Liver (tissue), 9 donors: Measurements from ENCODE around the gene SIK2. TPM values are rescaled to one million over a fixed set of nuclear protein-coding genes. Genes with fewer than 3 reads are reported as not detected.

Experiments used
- DNase-seq: peaks from one replicate; pipeline ENCODE4 v3.0.0-alpha.2; 2017; ENCODE audit warnings: low spot score
- H3K27ac ChIP-seq, 2 donors: one replicate each; pipeline ENCODE4 v1.7.0; 2013; ENCODE audit warnings: inconsistent platforms in 2 of 2, low read length in 2 of 2, control low read depth in 1 of 2, low read depth in 1 of 2, mild to moderate bottlenecking in 1 of 2
- H3K27me3 ChIP-seq, 4 donors: one replicate each; pipeline versions ENCODE4 v1.6.1 to v1.7.0; 2013; ENCODE audit warnings: low read length in 3 of 4, inconsistent platforms in 1 of 4, mild to moderate bottlenecking in 1 of 4, moderate library complexity in 1 of 4; ENCODE audit not compliant: control insufficient read depth in 4 of 4, insufficient read depth in 4 of 4
- H3K36me3 ChIP-seq, 4 donors: one replicate each; pipeline versions ENCODE4 v1.6.1 to v1.7.0; 2013; ENCODE audit warnings: low read length in 3 of 4, mild to moderate bottlenecking in 3 of 4, low read depth in 1 of 4, moderate library complexity in 1 of 4; ENCODE audit not compliant: control insufficient read depth in 4 of 4, insufficient read depth in 3 of 4
- H3K4me1 ChIP-seq, 4 donors: one replicate each; pipeline versions ENCODE4 v1.6.1 to v1.7.0; 2013; ENCODE audit warnings: low read length in 3 of 4, mild to moderate bottlenecking in 3 of 4, moderate library complexity in 1 of 4; ENCODE audit not compliant: control insufficient read depth in 4 of 4, insufficient read depth in 4 of 4
- H3K4me3 ChIP-seq, 3 donors: one replicate each; pipeline versions ENCODE4 v1.6.1 to v1.7.0; 2013; ENCODE audit warnings: low read length in 3 of 3, control low read depth in 1 of 3, low read depth in 1 of 3, mild to moderate bottlenecking in 1 of 3
- H3K9ac ChIP-seq, 2 donors: one replicate each; pipeline ENCODE4 v1.7.0; 2013; ENCODE audit warnings: low read length in 2 of 2, mild to moderate bottlenecking in 2 of 2, moderate library complexity in 2 of 2, control low read depth in 1 of 2, low read depth in 1 of 2
- H3K9me3 ChIP-seq, 4 donors: one replicate each; pipeline versions ENCODE4 v1.6.1 to v1.7.0; 2013; ENCODE audit warnings: low read length in 3 of 4; ENCODE audit not compliant: control insufficient read depth in 4 of 4
- EGR1 ChIP-seq, 2 donors: IDR thresholded peaks; 2 replicates each; pipeline ENCODE4 v1.6.1; 2016 to 2018; ENCODE audit warnings: antibody characterized with exemption in 2 of 2, low read depth in 2 of 2
- FOXA1 ChIP-seq: IDR thresholded peaks from 2 replicates; pipeline ENCODE4 v1.6.1; 2016; ENCODE audit warnings: antibody characterized with exemption
- FOXA2 ChIP-seq: IDR thresholded peaks from 2 replicates; pipeline ENCODE4 v1.6.1; 2016; ENCODE audit warnings: antibody characterized with exemption
- GABPA ChIP-seq, 2 donors: IDR thresholded peaks in 1 of 2; conservative IDR thresholded peaks in 1 of 2; 2 replicates each; pipeline ENCODE4 v1.6.1; 2016; ENCODE audit warnings: antibody characterized with exemption in 2 of 2, mild to moderate bottlenecking in 1 of 2, moderate library complexity in 1 of 2
- HNF4A ChIP-seq, 2 donors: conservative IDR thresholded peaks; 2 replicates each; pipeline ENCODE4 v1.6.1; 2016; ENCODE audit warnings: antibody characterized with exemption in 2 of 2, mild to moderate bottlenecking in 2 of 2
- HNF4G ChIP-seq: IDR thresholded peaks from 2 replicates; pipeline ENCODE4 v1.6.1; 2016; ENCODE audit warnings: antibody characterized with exemption
- JUND ChIP-seq, 2 donors: IDR thresholded peaks; 2 replicates each; pipeline ENCODE4 v1.6.1; 2016; ENCODE audit warnings: antibody characterized with exemption in 2 of 2
- NR2F2 ChIP-seq: IDR thresholded peaks from 2 replicates; pipeline ENCODE4 v1.6.1; 2016; ENCODE audit warnings: antibody characterized with exemption
- RAD21 ChIP-seq, 2 donors: IDR thresholded peaks; 2 replicates each; pipeline ENCODE4 v1.6.1; 2016; ENCODE audit warnings: antibody characterized with exemption in 2 of 2, mild to moderate bottlenecking in 2 of 2
- RXRA ChIP-seq, 2 donors: IDR thresholded peaks; 2 replicates each; pipeline ENCODE4 v1.6.1; 2017 to 2018; ENCODE audit warnings: antibody characterized with exemption in 2 of 2, mild to moderate bottlenecking in 1 of 2
- SP1 ChIP-seq: IDR thresholded peaks from 2 replicates; pipeline ENCODE4 v1.6.1; 2018; ENCODE audit warnings: antibody characterized with exemption, mild to moderate bottlenecking
- TAF1 ChIP-seq: conservative IDR thresholded peaks from 2 replicates; pipeline ENCODE4 v1.6.1; 2016; ENCODE audit warnings: antibody characterized with exemption, mild to moderate bottlenecking
- YY1 ChIP-seq: IDR thresholded peaks from 2 replicates; pipeline ENCODE4 v1.6.1; 2016; ENCODE audit warnings: antibody characterized with exemption, mild to moderate bottlenecking
- WGBS: extraction: QIAGEN DNeasy Blood & Tissue Kit; methylation state at CpG from one replicate; pipeline ENCODE4 v1.1.7; 2013; 5-methylcytosine and 5-hydroxymethylcytosine counted together
- polyA plus RNA-seq, 2 donors: library from polyadenylated mRNA; stranded (reverse) in 1 of 2; unstranded in 1 of 2; fragments of 200-250 nt in 1 of 2; fragments of >200 nt in 1 of 2; fragmentation: Nextera tagmentation in 1 of 2; extraction: Ambion mirVana in 1 of 2; gene quantifications; one replicate each; pipeline versions ENCODE4 v1.2.1 to v1.2.3, GENCODE V29; 2013 to 2015
- total RNA-seq, 2 donors: library from RNA; depleted of rRNA; stranded (reverse); fragments of >200 nt; gene quantifications; one replicate each; pipeline ENCODE4 v1.2.3, GENCODE V29; 2014
- TF ChIP-seq, protein P1 (sequence below): IDR thresholded peaks from 2 replicates; pipeline ENCODE4 v1.6.1; 2016; ENCODE audit warnings: antibody characterized with exemption
- TF ChIP-seq, protein P2 (sequence below): IDR thresholded peaks from 2 replicates; pipeline ENCODE4 v1.6.1; 2016; ENCODE audit warnings: antibody characterized with exemption
- TF ChIP-seq, protein P3 (sequence below): IDR thresholded peaks from 2 replicates; pipeline ENCODE4 v1.6.1; 2016; ENCODE audit warnings: antibody characterized with exemption
- TF ChIP-seq, protein P4 (sequence below): fragments of 150-350 bp; IDR thresholded peaks from 2 replicates; pipeline ENCODE4 v1.5.1; 2017; ENCODE audit warnings: improper control_type of control experiment, low read depth, low read length; ENCODE audit not compliant: missing input control
- TF ChIP-seq, protein P5 (sequence below): IDR thresholded peaks from 2 replicates; pipeline ENCODE4 v1.6.1; 2016; ENCODE audit warnings: antibody characterized with exemption, mild to moderate bottlenecking
- donor health status: healthy.
- donor health status: healthy.
- donor health status: healthy.
- donor health status: healthy.
- donor health status: healthy.

The SIK2 gene
- total and polyA plus RNA-seq, 4 donors: 6.5 to 15.0 (median 9.3) TPM

DNA sequence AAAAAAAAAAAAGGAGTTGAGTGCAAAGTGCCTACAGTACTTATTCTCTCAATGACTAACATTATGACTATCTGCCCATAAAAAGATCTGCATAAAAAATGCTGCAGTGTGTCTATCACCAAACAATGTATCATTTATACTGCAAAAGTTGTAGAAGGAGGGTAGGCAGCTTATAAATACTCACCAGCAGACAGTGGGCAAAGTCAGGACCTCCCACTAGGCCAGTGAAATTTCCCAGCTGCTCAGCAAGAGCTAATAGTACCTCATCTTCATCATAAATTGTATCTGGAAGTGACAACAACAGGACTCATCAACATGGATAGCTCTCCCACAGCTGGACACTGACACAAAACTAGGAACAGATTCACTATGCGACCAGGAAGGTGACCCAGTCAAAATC is 162.4 kb downstream of the SIK2 start:
- H3K9ac ChIP-seq: peak overlapping the region; percentile 57 to 100

More for the DNA sequence above, 162.4 kb downstream of the SIK2 start:
- TF ChIP-seq TAF1 (no peak), RAD21 (IDR thresholded peaks at IDR 0.05) (no peak), HNF4G (no peak), YY1 (no peak), FOXA2 (no peak), EGR1 (IDR thresholded peaks at IDR 0.05; ENCODE audit: low read depth in 2 of 2) (no peak), RXRA (IDR thresholded peaks at IDR 0.05) (no peak), HNF4A (conservative IDR thresholded peaks at IDR 0.05) (no peak), JUND (IDR thresholded peaks at IDR 0.05) (no peak), GABPA (IDR thresholded peaks at IDR 0.05 in 1 of 2, conservative IDR thresholded peaks at IDR 0.05 in 1 of 2) (no peak), NR2F2 (no peak), FOXA1 (no peak), SP1 (no peak)
- TF ChIP-seq, protein P1, sequence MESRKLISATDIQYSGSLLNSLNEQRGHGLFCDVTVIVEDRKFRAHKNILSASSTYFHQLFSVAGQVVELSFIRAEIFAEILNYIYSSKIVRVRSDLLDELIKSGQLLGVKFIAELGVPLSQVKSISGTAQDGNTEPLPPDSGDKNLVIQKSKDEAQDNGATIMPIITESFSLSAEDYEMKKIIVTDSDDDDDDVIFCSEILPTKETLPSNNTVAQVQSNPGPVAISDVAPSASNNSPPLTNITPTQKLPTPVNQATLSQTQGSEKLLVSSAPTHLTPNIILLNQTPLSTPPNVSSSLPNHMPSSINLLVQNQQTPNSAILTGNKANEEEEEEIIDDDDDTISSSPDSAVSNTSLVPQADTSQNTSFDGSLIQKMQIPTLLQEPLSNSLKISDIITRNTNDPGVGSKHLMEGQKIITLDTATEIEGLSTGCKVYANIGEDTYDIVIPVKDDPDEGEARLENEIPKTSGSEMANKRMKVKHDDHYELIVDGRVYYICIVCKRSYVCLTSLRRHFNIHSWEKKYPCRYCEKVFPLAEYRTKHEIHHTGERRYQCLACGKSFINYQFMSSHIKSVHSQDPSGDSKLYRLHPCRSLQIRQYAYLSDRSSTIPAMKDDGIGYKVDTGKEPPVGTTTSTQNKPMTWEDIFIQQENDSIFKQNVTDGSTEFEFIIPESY: no peak
- TF ChIP-seq, protein P2, sequence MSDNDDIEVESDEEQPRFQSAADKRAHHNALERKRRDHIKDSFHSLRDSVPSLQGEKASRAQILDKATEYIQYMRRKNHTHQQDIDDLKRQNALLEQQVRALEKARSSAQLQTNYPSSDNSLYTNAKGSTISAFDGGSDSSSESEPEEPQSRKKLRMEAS: no peak
- TF ChIP-seq, protein P3, sequence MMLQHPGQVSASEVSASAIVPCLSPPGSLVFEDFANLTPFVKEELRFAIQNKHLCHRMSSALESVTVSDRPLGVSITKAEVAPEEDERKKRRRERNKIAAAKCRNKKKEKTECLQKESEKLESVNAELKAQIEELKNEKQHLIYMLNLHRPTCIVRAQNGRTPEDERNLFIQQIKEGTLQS: no peak
- TF ChIP-seq, protein P4, sequence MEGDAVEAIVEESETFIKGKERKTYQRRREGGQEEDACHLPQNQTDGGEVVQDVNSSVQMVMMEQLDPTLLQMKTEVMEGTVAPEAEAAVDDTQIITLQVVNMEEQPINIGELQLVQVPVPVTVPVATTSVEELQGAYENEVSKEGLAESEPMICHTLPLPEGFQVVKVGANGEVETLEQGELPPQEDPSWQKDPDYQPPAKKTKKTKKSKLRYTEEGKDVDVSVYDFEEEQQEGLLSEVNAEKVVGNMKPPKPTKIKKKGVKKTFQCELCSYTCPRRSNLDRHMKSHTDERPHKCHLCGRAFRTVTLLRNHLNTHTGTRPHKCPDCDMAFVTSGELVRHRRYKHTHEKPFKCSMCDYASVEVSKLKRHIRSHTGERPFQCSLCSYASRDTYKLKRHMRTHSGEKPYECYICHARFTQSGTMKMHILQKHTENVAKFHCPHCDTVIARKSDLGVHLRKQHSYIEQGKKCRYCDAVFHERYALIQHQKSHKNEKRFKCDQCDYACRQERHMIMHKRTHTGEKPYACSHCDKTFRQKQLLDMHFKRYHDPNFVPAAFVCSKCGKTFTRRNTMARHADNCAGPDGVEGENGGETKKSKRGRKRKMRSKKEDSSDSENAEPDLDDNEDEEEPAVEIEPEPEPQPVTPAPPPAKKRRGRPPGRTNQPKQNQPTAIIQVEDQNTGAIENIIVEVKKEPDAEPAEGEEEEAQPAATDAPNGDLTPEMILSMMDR: no peak
- TF ChIP-seq, protein P5, sequence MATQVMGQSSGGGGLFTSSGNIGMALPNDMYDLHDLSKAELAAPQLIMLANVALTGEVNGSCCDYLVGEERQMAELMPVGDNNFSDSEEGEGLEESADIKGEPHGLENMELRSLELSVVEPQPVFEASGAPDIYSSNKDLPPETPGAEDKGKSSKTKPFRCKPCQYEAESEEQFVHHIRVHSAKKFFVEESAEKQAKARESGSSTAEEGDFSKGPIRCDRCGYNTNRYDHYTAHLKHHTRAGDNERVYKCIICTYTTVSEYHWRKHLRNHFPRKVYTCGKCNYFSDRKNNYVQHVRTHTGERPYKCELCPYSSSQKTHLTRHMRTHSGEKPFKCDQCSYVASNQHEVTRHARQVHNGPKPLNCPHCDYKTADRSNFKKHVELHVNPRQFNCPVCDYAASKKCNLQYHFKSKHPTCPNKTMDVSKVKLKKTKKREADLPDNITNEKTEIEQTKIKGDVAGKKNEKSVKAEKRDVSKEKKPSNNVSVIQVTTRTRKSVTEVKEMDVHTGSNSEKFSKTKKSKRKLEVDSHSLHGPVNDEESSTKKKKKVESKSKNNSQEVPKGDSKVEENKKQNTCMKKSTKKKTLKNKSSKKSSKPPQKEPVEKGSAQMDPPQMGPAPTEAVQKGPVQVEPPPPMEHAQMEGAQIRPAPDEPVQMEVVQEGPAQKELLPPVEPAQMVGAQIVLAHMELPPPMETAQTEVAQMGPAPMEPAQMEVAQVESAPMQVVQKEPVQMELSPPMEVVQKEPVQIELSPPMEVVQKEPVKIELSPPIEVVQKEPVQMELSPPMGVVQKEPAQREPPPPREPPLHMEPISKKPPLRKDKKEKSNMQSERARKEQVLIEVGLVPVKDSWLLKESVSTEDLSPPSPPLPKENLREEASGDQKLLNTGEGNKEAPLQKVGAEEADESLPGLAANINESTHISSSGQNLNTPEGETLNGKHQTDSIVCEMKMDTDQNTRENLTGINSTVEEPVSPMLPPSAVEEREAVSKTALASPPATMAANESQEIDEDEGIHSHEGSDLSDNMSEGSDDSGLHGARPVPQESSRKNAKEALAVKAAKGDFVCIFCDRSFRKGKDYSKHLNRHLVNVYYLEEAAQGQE: no peak
- WGBS: 23% methylated on average over 1 of the region's 1 CpG
- Histone ChIP-seq H3K4me3 (peak overlapping the region; percentile 89 to 96 (median 94)), H3K36me3 (peaks cover 2 to 37% (median 26%) of the 10 kb centered on the region in 4 donors), H3K27ac (peak overlapping the region; percentile 14 to 88), H3K9me3 (no peaks in the 10 kb centered on the region), H3K27me3 (no peaks in the 10 kb centered on the region), H3K4me1 (peaks cover 0 to 34% (median 20%) of the 10 kb centered on the region in 4 donors)
- DNase-seq: no peak
